HK-2 (cell line): ENCODE measurements around the gene ORAI1.
A peak's percentile ranks its signal among the peaks of the same experiment; 100 is the strongest.
"Not testable (repeated sequence)": the region's sequence is repeated elsewhere in the genome, so short reads cannot be mapped to it uniquely, and the experiment has no call there.

Experiments used
- DNase-seq: peaks from one replicate; pipeline ENCODE4 v3.0.0-alpha.2; 2018; ENCODE audit not compliant: unreplicated experiment

Gene ORAI1

DNA sequence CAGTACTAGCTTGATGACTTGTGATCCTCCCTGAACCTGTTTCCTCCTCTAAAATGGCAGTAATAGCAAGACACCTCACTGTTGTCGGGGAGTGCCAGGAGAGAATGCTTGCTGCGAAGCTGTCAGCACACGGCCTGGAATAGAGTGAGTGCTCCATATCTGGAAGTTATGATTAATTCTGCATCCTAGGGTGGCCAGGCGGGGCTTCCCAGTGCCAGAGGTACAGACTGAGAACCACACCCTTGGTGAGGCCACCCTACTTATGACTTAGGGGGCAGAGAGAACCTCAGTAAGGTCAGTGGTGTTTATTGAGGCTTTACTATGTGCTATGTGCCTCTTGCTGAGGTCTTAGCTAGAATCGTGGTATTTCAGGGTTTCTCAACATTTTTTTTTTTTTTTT is 23.0 kb downstream of the ORAI1 start:
- DNase-seq = no peak

- DNase-seq = no peak
These were observed 23.6 kb downstream of the ORAI1 start for GRCh38 chr12:121649819-121650353.

- DNase-seq = no peak
These were observed 25.0 kb downstream of the ORAI1 start for GRCh38 chr12:121651320-121651719.

DNA sequence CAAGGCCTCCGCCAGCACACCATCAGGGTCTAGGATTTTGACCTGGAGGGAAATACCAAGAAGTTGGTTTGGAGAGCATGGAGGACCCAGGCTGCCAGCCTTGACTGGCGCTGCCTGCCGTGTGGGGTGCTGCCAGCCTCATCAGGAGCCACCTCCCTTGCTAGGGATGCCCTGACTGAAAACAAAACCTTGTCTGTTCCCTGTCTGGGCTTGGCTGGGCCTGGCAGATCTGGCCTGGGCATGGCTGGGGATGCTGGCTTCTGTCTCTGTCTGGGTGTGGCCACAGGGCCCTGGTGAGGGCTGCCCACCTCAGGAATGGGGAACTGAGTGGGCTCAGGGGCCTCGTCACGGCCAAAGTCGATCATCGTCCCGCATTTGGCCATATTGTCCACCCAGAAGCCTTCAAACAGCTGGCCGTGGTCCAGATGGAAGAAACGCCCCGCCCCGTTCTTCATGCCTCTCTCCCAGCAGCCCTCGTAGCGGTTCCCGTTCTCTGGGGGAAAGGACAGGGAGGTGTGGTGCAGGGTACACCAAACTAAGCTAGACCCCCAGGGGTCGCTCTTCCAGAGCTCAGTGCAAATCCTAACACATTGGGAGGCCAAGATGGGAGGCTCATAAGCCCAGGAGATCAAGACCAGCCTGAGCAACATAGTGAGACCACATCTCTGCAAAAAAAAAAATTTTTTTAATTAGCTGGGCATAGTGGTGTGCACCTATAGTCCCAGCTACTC is 26.6 kb downstream of the ORAI1 start:
- DNase-seq = no peak

GRCh38 chr12:121653999-121654398 is 27.7 kb downstream of the ORAI1 start:
- no peak for DNase-seq

DNA sequence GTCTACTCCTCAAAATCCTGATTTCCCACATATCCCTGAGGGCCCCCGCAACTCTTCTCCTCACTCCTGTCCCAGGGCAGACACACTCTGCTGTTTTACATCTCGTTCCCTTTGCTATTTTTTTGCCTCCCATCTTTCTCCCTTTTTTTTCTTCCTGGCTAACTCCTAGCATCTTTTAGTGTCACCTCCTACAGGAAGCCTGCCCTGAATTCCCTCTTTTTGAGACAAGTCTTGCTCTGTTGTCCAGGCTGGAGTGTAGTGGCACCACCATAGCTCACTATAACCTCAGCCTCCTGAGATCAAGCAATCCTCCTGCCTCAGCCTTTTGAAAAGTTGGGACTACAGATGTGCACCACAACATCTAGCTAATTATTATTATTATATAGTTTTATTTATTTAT is 29.8 kb downstream of the ORAI1 start:
- DNase-seq = no peak

DNA sequence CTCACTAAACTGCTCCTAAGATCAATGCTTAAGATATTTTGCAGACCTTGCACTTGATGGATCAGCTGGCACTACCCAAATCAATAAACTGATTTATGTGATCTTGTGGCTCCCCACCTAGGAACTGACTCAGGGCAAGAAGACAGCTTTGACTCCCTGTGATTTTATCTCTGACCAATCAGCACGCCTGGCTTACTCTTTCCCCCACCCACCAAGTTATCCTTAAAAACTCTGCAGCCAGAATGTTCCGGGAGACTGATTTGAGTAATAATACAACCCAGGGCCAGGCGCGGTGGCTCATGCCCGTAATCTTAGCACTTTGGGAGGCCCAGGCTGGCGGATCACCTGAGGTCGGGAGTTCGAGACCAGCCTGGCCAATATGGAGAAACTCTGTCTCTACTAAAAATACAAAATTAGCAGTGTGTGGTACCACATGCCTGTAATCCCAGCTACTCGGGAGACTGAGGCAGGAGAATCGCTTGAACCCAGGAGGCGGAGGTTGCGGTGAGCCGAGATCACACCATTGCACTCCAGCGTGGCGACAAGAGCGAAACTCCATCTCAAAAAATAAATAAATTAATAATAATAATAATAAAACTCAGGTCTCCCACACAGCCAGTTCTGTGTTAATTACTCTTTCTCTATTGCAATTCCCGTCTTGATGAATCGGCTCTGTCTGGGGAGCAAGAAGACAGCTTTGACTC is 31.1 kb downstream of the ORAI1 start:
- no peak for DNase-seq

GRCh38 chr12:121661353-121662105 is 35.2 kb downstream of the ORAI1 start:
- DNase-seq = not testable (repeated sequence)

GRCh38 chr12:121663610-121663929 is 37.2 kb downstream of the ORAI1 start:
- no peak for DNase-seq

DNA sequence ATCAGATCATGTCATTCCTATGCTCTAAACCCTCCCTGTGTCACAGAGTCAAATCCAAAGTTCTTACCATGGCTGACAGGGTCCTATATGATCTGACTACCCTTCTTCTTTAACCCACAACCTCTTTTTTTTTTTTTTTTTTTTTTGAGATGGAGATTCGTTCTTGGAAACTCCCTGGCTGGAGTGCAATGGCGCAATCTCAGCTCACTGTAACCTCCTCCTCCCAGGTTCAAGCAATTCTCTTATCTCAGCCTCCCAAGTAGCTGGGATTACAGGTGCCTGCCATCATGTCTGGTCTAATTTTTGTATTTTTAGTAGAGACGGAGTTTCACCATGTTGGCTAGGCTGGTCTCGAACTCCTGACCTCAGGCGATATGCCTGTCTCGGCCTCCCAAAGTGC is 40.5 kb downstream of the ORAI1 start:
- not testable (repeated sequence) for DNase-seq

- peak; percentile 20 for DNase-seq
These were observed 42.6 kb downstream of the ORAI1 start for GRCh38 chr12:121668750-121669520.

GRCh38 chr12:121669521-121669900 is 43.2 kb downstream of the ORAI1 start, which contains the start of gene MORN3:
Gene MORN3 (minus strand): TSS chr12:121669654. CDS start chr12:121669483, 171 bp downstream.
- DNase-seq = no peak

GRCh38 chr12:121673013-121673511 is 46.7 kb downstream of the ORAI1 start:
- no peak for DNase-seq

GRCh38 chr12:121676190-121676589 is 49.9 kb downstream of the ORAI1 start:
- DNase-seq = no peak

DNA sequence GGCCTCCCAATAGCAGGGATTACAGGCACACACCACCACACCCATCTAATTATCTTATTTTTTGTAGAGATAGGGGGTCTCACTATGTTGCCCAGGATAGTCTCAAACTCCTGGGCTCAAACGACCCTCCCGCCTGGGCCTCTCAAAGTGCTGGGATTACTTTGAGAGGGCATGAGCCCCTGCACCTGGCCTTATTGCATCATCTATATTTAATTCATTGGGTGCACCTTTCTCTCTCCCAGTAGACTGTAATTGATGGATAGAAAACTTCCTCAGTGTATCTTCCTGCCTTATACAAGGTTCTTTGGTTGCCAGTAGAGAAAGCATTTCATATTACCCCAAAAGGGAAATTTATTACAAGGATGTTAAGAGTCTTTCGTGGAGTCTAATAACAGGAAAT is 52.0 kb downstream of the ORAI1 start:
- DNase-seq = no peak

- DNase-seq = no peak
These were observed 52.5 kb downstream of the ORAI1 start for GRCh38 chr12:121678716-121679300.

DNA sequence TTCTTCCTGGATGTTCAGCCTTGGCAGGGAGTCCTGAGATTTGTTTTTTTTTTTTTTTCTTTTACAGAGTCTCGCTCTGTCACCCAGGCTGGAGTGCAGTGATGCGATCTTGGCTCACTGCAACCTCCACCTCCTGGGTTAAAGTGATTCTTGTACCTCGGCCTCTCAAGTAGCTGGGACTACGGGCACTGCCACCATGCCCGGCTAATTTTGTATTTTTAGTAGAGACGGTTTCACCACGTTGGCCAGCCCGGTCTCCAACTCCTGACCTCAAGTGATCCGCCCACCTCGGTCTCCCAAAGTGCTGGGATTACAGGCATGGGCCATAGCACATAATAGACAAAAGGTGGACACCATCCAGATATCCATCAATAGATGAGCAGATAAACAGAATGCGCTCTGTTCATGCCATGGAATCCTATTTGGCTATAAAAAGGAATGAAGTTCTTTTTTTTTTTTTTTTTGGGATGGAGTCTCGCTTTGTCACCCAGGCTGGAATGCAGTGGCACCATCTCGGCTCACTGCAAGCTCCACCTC is 53.4 kb downstream of the ORAI1 start:
- not testable (repeated sequence) for DNase-seq

- DNase-seq = no peak
These were observed 62.6 kb downstream of the ORAI1 start for GRCh38 chr12:121688966-121689365.

- no peak for DNase-seq
These were observed 63.1 kb downstream of the ORAI1 start for GRCh38 chr12:121689430-121689829.
